SU-DHL-6 (cell line): Measurements from ENCODE around the gene STK4.

Experiments
- H2AFZ ChIP-seq: fragments of 200-600 bp; sonication (generic); 2 replicates; pipeline ENCODE4 v1.6.1; 2014; ENCODE audit warnings: low read depth, mild to moderate bottlenecking, moderate library complexity, mixed read lengths, antibody characterized with exemption, low read length; ENCODE audit not compliant: severe bottlenecking
- H3F3A ChIP-seq: fragments of 200-600 bp; shearing (Covaris generic); 2 replicates; pipeline ENCODE4 v1.6.0; 2016; ENCODE audit warnings: antibody characterized with exemption, mild to moderate bottlenecking; ENCODE audit not compliant: insufficient read depth
- H3K27ac ChIP-seq: fragments of 200-600 bp; sonication (generic); 2 replicates; pipeline ENCODE4 v1.5.1; 2016; ENCODE audit warnings: low read depth, mild to moderate bottlenecking, low read length, moderate library complexity, mixed read lengths
- H3K27me3 ChIP-seq: fragments of 200-600 bp; sonication (generic), shearing (Covaris generic); 2 replicates; pipeline ENCODE4 v1.6.0; 2014; ENCODE audit warnings: mild to moderate bottlenecking, low read length
- H3K36me3 ChIP-seq: fragments of 200-600 bp; sonication (generic); 2 replicates; pipeline ENCODE4 v1.6.1; 2014; ENCODE audit warnings: mild to moderate bottlenecking, low read length, mixed read lengths
- H3K4me2 ChIP-seq: fragments of 300-600, 200-600 bp; shearing (Covaris generic), sonication (generic); 2 replicates; pipeline ENCODE4 v1.6.0; 2014; ENCODE audit warnings: low read length, low read depth, mild to moderate bottlenecking; ENCODE audit not compliant: poor library complexity, severe bottlenecking
- H3K4me3 ChIP-seq: fragments of 200-600 bp; sonication (generic); 2 replicates; pipeline ENCODE4 v1.5.1; 2014; ENCODE audit warnings: antibody characterized with exemption, low read length, mild to moderate bottlenecking, mixed read lengths; ENCODE audit not compliant: insufficient read depth, poor library complexity, severe bottlenecking
- H3K79me2 ChIP-seq: fragments of 200-600 bp; sonication (generic); 2 replicates; pipeline ENCODE4 v1.6.1; 2014; ENCODE audit warnings: mild to moderate bottlenecking, low read length, moderate library complexity; ENCODE audit not compliant: insufficient read depth
- H3K9ac ChIP-seq: fragments of 200-600 bp; sonication (generic); 2 replicates; pipeline ENCODE4 v1.7.0; 2014; ENCODE audit warnings: mild to moderate bottlenecking, low read length
- H3K9me2 ChIP-seq: fragments of 200-600 bp; sonication (generic); replicated peaks from 2 replicates; pipeline ENCODE4 v1.6.1; 2014; ENCODE audit warnings: low read length; ENCODE audit not compliant: insufficient read depth
- H3K9me3 ChIP-seq: fragments of 200-600 bp; sonication (generic); 2 replicates; pipeline ENCODE4 v1.6.1; 2014; ENCODE audit warnings: low read length, mixed read lengths; ENCODE audit not compliant: insufficient read depth
- H4K20me1 ChIP-seq: fragments of 200-600 bp; sonication (generic); 2 replicates; pipeline ENCODE4 v1.6.1; 2014; ENCODE audit warnings: low read depth, mild to moderate bottlenecking, antibody characterized with exemption, low read length, moderate library complexity, mixed read lengths
- EZH2phosphoT487 ChIP-seq: fragments of 200-600 bp; sonication (generic), shearing (Covaris generic); conservative IDR thresholded peaks from 2 replicates; pipeline ENCODE4 v1.6.1; 2018; ENCODE audit warnings: mild to moderate bottlenecking, antibody characterized with exemption, low read length, moderate library complexity, mixed read lengths
- TF ChIP-seq, protein P1 (sequence below): fragments of 200-600 bp; sonication (generic); IDR thresholded peaks from one replicate; pipeline ENCODE4 v1.5.1; 2017; ENCODE audit warnings: antibody characterized with exemption, mild to moderate bottlenecking, low read length, moderate library complexity; ENCODE audit not compliant: insufficient read depth, poor library complexity, severe bottlenecking

STK4 gene

DNA sequence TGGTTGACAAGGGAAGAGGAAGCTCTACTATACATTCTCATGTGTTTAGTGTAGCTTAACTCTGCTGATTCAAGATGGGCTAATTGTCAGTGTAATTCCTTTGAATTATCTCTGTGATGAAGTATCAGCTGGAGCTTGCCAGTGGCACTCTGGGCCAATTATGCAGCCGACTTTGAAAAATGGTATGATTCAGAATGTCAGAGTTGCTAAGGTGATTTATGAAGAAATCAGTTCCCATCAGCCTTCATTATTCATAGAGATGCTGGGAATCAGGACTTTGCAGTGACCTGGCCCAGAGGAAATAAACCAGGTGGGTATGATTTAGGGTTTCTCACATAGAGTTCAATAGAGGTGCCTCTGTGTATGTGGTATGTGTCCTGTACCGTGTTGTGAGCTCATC lies 101.2 kb downstream of the STK4 start:
- peaks cover 81% of the 10 kb centered on the region for H3K79me2 ChIP-seq
- H3F3A ChIP-seq, result peaks cover 4% of the 10 kb centered on the region; the same call in 1 of the 2 replicates
- H3K9me2 ChIP-seq, result no peaks in the 10 kb centered on the region
- H2AFZ ChIP-seq, result no peak overlapping the region
- H3K9ac ChIP-seq, result no peak overlapping the region
- no peak overlapping the region for H3K27ac ChIP-seq
- no peak overlapping the region for H3K4me3 ChIP-seq
- no peaks in the 10 kb centered on the region for H3K27me3 ChIP-seq
- no peaks in the 10 kb centered on the region for H4K20me1 ChIP-seq
- H3K36me3 ChIP-seq, result peaks cover 51% of the 10 kb centered on the region
- no peak for TF ChIP-seq EZH2phosphoT487
- TF ChIP-seq, protein P1, sequence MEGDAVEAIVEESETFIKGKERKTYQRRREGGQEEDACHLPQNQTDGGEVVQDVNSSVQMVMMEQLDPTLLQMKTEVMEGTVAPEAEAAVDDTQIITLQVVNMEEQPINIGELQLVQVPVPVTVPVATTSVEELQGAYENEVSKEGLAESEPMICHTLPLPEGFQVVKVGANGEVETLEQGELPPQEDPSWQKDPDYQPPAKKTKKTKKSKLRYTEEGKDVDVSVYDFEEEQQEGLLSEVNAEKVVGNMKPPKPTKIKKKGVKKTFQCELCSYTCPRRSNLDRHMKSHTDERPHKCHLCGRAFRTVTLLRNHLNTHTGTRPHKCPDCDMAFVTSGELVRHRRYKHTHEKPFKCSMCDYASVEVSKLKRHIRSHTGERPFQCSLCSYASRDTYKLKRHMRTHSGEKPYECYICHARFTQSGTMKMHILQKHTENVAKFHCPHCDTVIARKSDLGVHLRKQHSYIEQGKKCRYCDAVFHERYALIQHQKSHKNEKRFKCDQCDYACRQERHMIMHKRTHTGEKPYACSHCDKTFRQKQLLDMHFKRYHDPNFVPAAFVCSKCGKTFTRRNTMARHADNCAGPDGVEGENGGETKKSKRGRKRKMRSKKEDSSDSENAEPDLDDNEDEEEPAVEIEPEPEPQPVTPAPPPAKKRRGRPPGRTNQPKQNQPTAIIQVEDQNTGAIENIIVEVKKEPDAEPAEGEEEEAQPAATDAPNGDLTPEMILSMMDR, result no peak
- H3K4me2 ChIP-seq, result no peak overlapping the region
- H3K9me3 ChIP-seq, result no peaks in the 10 kb centered on the region

DNA sequence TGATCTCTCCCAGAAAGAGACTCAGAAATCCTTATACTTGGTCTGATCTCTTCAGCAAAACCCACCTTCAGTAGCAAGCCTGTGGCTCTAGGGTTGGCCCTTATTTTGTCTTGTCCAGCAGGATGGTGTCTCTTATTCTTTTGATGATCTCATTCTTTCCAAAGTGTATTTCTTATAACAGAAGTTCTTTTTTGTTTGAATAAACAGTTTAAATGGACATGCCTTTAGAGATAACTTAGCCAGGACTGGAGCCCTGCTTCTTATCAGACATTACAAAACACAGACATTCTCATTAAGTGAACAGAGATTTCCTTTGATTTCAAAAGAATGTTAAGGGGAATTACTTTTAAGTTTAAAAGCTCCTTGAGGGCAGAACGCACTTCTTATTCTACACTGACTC lies 102.9 kb downstream of the STK4 start:
- H3K9me2 ChIP-seq, result no peaks in the 10 kb centered on the region
- no peak overlapping the region for H2AFZ ChIP-seq
- H4K20me1 ChIP-seq, result no peaks in the 10 kb centered on the region
- peaks cover 71% of the 10 kb centered on the region for H3K79me2 ChIP-seq
- H3K4me3 ChIP-seq, result no peak overlapping the region
- no peak overlapping the region for H3K9ac ChIP-seq
- H3K4me2 ChIP-seq, result no peak overlapping the region
- TF ChIP-seq EZH2phosphoT487, result no peak
- TF ChIP-seq, protein P1, result no peak
- H3K27me3 ChIP-seq, result no peaks in the 10 kb centered on the region
- peaks cover 50% of the 10 kb centered on the region for H3K36me3 ChIP-seq
- H3K9me3 ChIP-seq, result no peaks in the 10 kb centered on the region
- H3K27ac ChIP-seq, result no peak overlapping the region
- H3F3A ChIP-seq, result no peaks in the 10 kb centered on the region

DNA sequence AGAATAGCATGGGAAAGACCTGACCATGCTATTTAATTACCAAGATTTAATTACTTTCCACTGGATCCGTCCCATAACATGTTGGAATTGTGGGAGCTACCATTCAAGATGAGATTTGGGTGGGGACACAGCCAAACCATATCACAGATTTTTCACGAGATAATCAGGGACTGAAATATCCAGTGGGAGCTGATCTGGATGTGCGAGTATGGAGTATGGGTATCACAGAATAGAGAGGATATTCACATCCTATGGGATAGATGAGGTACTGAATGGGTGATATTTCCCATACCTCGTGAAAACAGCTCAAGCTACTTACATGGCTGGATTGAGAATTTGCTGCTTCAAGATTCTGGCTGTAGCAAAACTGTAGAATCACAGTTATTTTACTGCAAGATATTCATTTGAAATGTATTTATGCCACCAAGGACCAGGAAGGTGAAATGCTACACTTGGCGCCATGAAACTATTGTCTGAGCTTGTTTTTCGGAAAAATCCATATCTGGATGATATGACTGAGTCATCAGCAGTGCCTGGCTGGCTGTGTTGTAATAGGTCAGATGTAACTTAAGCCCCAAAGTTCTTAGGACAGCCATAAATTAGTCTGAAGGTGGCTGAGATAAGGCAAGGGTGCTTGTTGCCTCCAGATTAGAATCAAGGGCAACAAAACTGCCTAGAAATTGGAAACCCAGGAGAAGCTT lies 104.8 kb downstream of the STK4 start:
- no peak overlapping the region for H3K4me3 ChIP-seq
- no peaks in the 10 kb centered on the region for H4K20me1 ChIP-seq

More for the DNA sequence above, 104.8 kb downstream of the STK4 start:
- TF ChIP-seq, protein P1, result no peak
- TF ChIP-seq EZH2phosphoT487, result no peak
- H3K9me3 ChIP-seq, result no peaks in the 10 kb centered on the region
- H3K4me2 ChIP-seq, result no peak overlapping the region
- H3K27me3 ChIP-seq, result no peaks in the 10 kb centered on the region
- H3K27ac ChIP-seq, result peak overlapping the region; percentile 25; the same call in 1 of the 2 replicates
- H3K9me2 ChIP-seq, result no peaks in the 10 kb centered on the region
- H2AFZ ChIP-seq, result no peak overlapping the region
- H3K9ac ChIP-seq, result no peak overlapping the region
- H3K79me2 ChIP-seq, result peaks cover 53% of the 10 kb centered on the region
- peaks cover 46% of the 10 kb centered on the region for H3K36me3 ChIP-seq
- H3F3A ChIP-seq, result no peaks in the 10 kb centered on the region
